Right lobe of liver (tissue), 6 donors: ENCODE measurements around the gene LRP3. TPM values are rescaled to one million over a fixed set of nuclear protein-coding genes. Genes with fewer than 3 reads are reported as not detected.

Experiments
- ATAC-seq, 4 donors: fragments of 200-7000 bp; cut with Tn5 transposase; one replicate each; pipeline ENCODE4 v1.9.1; 2020; ENCODE audit warnings: mild to moderate bottlenecking in 4 of 4, moderate library complexity in 4 of 4
- DNase-seq, 3 donors: peaks; one replicate each; pipeline ENCODE4 v3.0.0-alpha.2; 2020
- H3K27ac ChIP-seq, 3 donors: fragments of 200-600 bp; one replicate each; pipeline ENCODE4 v1.8.0; 2022
- H3K27me3 ChIP-seq, 2 donors: fragments of 200-600 bp; one replicate each; pipeline ENCODE4 v1.8.0; 2022
- H3K36me3 ChIP-seq, 4 donors: fragments of 200-600 bp; sonication (generic) in 1 of 4; one replicate each; pipeline versions ENCODE4 v1.5.1 to v1.8.0; 2017 to 2022; ENCODE audit warnings: control low read depth in 1 of 4
- H3K4me1 ChIP-seq, 4 donors: fragments of 200-600 bp; sonication (generic) in 1 of 4; one replicate each; pipeline versions ENCODE4 v1.5.1 to v1.8.0; 2017 to 2022; ENCODE audit warnings: control low read depth in 1 of 4
- H3K4me3 ChIP-seq, 3 donors: fragments of 200-600 bp; one replicate each; pipeline ENCODE4 v1.8.0; 2022
- H3K9me3 ChIP-seq, 4 donors: fragments of 200-600 bp; sonication (generic) in 1 of 4; one replicate each; pipeline versions ENCODE4 v1.5.1 to v1.8.0; 2017 to 2022; ENCODE audit warnings: control low read depth in 1 of 4
- POLR2A ChIP-seq: fragments of 450-650 bp; IDR thresholded peaks from one replicate; pipeline ENCODE4 v1.6.1; 2017; ENCODE audit warnings: antibody characterized with exemption, mild to moderate bottlenecking
- WGBS: methylation state at CpG from one replicate; pipeline ENCODE4 v1.1.6; 2018; ENCODE audit warnings: low coverage, low lambda C conversion rate; ENCODE audit not compliant: insufficient coverage; ENCODE audit errors: missing lambda C conversion rate; 5-methylcytosine and 5-hydroxymethylcytosine counted together
- intact Hi-C, 2 donors: fragments of 100-400 bp; cut with DNase I; formaldehyde crosslinking; loops; one replicate each; pipeline versions ENCODE4 v1.11.2 to v1.14.1; 2022
- total RNA-seq, 6 experiments: library from RNA; depleted of rRNA in 2 of 6; stranded (reverse); fragments of >200 nt in 2 of 6; fragmentation: NEBNext Ultra II Directional in 3 of 6; extraction: Animal tissue kit (Norgen Biotek cat#: 25700) in 3 of 6; gene quantifications; one replicate each; pipeline versions ENCODE4 v1.1.0 to v1.2.4, GENCODE V29; 2016 to 2023
- TF ChIP-seq, protein P1 (sequence below), 4 donors: fragments of 200-600 bp in 3 of 4; fragments of 450-650 bp in 1 of 4; IDR thresholded peaks; one replicate each; pipeline versions ENCODE4 v1.5.1 to v1.8.0; 2016 to 2022; ENCODE audit warnings: antibody characterized with exemption in 4 of 4, mild to moderate bottlenecking in 2 of 4
- donor health status: DM: no; HTN: yes; CAD: no.
- donor health status: DM: no; HTN: no; CAD: no.
- donor health status: DM: no; HTN: no; CAD: no.
- donor health status: DM: no; HTN: yes; CAD: no.
- donor health status: DM: no; HTN: yes; CAD: no.

Gene LRP3
- total RNA-seq, 6 experiments from 2014 or later = 25.2 to 40.7 (median 33.7) TPM

DNA sequence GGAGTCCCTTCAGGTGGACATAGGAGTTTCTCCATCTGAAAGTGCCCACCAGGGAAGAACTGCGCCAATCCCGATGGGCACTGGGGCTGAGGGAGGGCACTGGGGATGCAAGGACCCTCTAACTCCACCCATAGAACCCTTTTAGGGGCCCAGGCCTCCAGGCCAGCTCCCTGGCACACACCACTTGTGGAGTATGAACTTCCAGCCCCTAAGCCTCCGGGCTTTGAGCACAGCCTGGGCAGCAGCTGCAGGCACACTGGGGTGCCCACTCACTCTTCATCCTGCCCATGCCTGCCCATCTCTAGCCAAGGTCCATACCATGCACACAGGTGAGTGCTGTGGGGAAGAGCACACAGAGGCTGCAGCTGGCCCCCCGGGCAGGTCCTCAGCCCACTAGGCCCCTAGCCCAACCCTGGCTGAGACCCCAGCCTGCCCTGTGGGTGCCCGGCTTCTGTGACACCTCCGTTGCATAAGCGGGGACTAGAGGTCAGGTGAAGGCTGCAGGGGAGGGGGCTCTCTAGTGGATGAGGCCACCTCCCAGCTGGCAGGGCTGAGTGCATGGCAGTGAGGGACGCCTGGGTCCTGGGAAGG lies 46.1 kb downstream of the LRP3 start:
- TF ChIP-seq, protein P1, sequence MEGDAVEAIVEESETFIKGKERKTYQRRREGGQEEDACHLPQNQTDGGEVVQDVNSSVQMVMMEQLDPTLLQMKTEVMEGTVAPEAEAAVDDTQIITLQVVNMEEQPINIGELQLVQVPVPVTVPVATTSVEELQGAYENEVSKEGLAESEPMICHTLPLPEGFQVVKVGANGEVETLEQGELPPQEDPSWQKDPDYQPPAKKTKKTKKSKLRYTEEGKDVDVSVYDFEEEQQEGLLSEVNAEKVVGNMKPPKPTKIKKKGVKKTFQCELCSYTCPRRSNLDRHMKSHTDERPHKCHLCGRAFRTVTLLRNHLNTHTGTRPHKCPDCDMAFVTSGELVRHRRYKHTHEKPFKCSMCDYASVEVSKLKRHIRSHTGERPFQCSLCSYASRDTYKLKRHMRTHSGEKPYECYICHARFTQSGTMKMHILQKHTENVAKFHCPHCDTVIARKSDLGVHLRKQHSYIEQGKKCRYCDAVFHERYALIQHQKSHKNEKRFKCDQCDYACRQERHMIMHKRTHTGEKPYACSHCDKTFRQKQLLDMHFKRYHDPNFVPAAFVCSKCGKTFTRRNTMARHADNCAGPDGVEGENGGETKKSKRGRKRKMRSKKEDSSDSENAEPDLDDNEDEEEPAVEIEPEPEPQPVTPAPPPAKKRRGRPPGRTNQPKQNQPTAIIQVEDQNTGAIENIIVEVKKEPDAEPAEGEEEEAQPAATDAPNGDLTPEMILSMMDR (IDR thresholded peaks at IDR 0.05) = no peak
- TF ChIP-seq POLR2A = no peak
- Histone ChIP-seq H3K9me3 (no peaks in the 10 kb centered on the region), H3K27me3 (no peaks in the 10 kb centered on the region), H3K4me1 (peaks cover 0 to 18% (median 6%) of the 10 kb centered on the region in 4 donors), H3K4me3 (no peak overlapping the region), H3K27ac (peak overlapping the region in 2 of 3 donors; percentile 48 to 62), H3K36me3 (no peaks in the 10 kb centered on the region)
- 40% methylated on average over 1 of the region's 8 CpGs for WGBS
- intact Hi-C loops = loop anchor here in 1 of 2 donors (10.0 kb wide), 1 partner anchor 65 kb away; the partner anchor contains the start of gene CEBPA
- DNase-seq = peak in 1 of 3 donors; percentile 49
- no peak for ATAC-seq

DNA sequence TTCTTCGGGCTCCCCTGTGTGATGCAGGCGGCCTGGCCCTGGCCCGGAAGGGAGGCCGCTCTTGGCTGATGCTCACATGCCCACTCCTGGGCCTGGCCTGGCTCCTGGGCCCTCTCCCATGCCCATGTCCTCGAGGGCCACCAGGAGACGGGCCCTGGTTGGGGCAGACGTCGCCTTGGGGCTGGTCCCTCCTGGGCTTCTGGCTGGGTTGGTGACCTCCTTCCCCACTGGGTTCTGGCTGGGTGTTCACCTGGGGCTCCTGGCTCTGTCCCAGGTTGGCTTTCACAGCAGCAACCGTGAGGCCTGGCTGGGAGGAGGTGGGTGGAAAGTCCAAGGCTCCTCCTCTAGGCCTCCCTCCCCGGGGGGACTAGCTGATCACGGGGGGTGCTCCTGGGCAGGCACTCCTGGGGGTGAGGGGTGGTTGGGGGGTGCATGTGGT lies 47.0 kb downstream of the LRP3 start:
- no peaks in the 10 kb centered on the region for H3K36me3 ChIP-seq
- peaks cover 0 to 5% (median 2%) of the 10 kb centered on the region in 4 donors for H3K9me3 ChIP-seq
- peak overlapping the region in 2 of 3 donors; percentile 48 to 62 for H3K27ac ChIP-seq
- peaks cover 0 to 15% (median 7%) of the 10 kb centered on the region in 4 donors for H3K4me1 ChIP-seq
- ATAC-seq = peak; percentile 81 to 86 (median 82)
- DNase-seq = peak; percentile 71 to 90 (median 87)
- H3K27me3 ChIP-seq = no peaks in the 10 kb centered on the region
- peak overlapping the region in 2 of 3 donors; percentile 25 to 46 for H3K4me3 ChIP-seq
- intact Hi-C loops = loop anchor here in 1 of 2 donors (10.0 kb wide), 1 partner anchor 64 kb away; the partner anchor contains the start of gene CEBPA
- no peak for TF ChIP-seq POLR2A
- TF ChIP-seq, protein P1 (IDR thresholded peaks at IDR 0.05) = no peak
- WGBS = 60% methylated on average over 1 of the region's 11 CpGs

DNA sequence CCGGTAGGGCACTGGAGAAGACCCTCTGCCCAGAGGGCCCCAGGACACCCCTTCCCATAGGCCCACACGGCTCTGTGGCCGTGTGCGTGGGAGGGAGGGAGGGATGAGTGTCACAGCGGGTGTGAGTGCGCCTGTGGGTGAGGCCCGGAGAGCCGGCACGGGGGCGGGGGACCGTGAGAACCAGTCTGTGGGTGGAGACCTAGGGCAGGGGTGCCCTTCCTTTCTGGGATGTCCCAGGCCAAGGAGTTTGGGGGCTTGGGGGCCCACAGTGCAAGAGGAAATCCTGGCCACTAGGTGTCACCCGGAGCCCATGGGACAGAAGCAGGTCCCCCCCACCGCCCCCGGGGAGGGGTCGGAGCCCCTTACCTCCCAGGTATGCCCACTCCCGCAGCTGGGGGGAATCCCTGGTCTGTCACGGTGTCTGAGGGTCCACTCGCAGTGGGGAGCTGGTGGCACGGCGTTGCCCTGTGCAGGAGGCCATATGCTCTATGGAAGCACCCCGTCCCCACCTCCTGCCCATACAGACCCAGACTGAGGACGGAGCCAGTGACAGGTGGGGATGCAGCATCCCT lies 47.5 kb downstream of the LRP3 start:
- WGBS = 5% methylated on average over 7 of the region's 22 CpGs
- Histone ChIP-seq H3K27ac (peak overlapping the region in 2 of 3 donors; percentile 48 to 62), H3K4me3 (peak overlapping the region in 2 of 3 donors; percentile 25 to 46), H3K36me3 (no peaks in the 10 kb centered on the region), H3K9me3 (peaks cover 0 to 5% (median 2%) of the 10 kb centered on the region in 4 donors), H3K4me1 (peaks cover 0 to 20% (median 10%) of the 10 kb centered on the region in 4 donors), H3K27me3 (no peaks in the 10 kb centered on the region)
- DNase-seq (peak in 2 of 3 donors; percentile 68 to 71), ATAC-seq (peak; percentile 63 to 68 (median 64))
- no peak for TF ChIP-seq POLR2A
- TF ChIP-seq, protein P1 (IDR thresholded peaks at IDR 0.05) = peak; percentile 72 to 94 (median 90)
- intact Hi-C loops = loop anchor here in 1 of 2 donors (10.0 kb wide), 1 partner anchor 63 kb away; the partner anchor contains the start of gene CEBPA

DNA sequence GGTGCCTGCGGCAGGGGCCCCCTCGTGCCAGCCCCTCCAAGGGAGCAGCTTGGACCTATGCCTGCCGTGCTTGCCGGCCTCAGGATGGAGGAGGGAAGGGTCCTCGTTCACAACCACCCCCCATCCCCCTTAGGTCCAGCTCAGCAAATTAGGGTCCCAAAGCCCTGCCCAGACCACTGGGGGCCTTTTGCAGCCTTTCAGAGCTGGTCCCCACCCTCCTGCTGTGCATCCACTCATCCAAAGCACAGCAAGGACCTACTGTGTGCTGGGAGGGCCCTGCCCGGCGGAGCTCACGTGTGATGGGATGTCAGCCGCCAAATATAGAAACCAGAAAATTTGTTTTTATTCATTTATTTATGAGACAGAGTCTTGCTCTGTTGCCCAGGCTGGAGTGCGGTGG lies 48.0 kb downstream of the LRP3 start:
- Histone ChIP-seq H3K27ac (no peak overlapping the region), H3K36me3 (no peaks in the 10 kb centered on the region), H3K27me3 (no peaks in the 10 kb centered on the region), H3K4me3 (no peak overlapping the region), H3K9me3 (peaks cover 0 to 5% (median 2%) of the 10 kb centered on the region in 4 donors), H3K4me1 (peaks cover 0 to 25% (median 12%) of the 10 kb centered on the region in 4 donors)
- no peak for DNase-seq
- WGBS = 90% methylated on average over 2 of the region's 10 CpGs
- ATAC-seq = no peak
- TF ChIP-seq POLR2A = no peak
- TF ChIP-seq, protein P1 (IDR thresholded peaks at IDR 0.05) = no peak
- intact Hi-C loops = loop anchor here in 1 of 2 donors (10.0 kb wide), 1 partner anchor 63 kb away; the partner anchor contains the start of gene CEBPA
